ENCODE results near the gene CFAP298.

DNA sequence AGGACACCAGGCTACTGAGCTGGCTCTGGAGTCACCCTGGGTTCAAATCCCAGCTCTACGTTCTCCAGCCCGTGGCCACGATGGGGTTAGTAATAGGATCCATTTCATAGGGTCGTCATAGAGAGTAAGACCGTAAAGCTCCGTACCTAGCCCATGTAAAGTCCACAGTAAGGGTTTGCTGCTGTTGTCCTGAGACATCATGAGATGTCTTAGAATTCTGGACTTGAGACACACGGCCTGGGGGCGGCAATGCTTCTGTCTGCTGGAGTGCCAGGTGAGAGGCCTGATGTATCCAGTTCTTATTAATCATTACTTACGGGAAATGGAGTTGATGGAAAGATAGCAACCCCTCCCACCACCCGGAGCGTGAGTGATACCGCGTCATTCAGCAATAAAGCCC lies 30.4 kb downstream of the CFAP298 start:
- TF ChIP-seq, protein P1, sequence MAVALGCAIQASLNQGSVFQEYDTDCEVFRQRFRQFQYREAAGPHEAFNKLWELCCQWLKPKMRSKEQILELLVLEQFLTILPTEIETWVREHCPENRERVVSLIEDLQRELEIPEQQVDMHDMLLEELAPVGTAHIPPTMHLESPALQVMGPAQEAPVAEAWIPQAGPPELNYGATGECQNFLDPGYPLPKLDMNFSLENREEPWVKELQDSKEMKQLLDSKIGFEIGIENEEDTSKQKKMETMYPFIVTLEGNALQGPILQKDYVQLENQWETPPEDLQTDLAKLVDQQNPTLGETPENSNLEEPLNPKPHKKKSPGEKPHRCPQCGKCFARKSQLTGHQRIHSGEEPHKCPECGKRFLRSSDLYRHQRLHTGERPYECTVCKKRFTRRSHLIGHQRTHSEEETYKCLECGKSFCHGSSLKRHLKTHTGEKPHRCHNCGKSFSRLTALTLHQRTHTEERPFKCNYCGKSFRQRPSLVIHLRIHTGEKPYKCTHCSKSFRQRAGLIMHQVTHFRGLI (tag by site-specific recombination; IDR thresholded peaks at IDR 0.05) = no peak
- TF ChIP-seq ZNF426 (tag by site-specific recombination; IDR thresholded peaks at IDR 0.05) = no peak
- TF ChIP-seq, protein P2, sequence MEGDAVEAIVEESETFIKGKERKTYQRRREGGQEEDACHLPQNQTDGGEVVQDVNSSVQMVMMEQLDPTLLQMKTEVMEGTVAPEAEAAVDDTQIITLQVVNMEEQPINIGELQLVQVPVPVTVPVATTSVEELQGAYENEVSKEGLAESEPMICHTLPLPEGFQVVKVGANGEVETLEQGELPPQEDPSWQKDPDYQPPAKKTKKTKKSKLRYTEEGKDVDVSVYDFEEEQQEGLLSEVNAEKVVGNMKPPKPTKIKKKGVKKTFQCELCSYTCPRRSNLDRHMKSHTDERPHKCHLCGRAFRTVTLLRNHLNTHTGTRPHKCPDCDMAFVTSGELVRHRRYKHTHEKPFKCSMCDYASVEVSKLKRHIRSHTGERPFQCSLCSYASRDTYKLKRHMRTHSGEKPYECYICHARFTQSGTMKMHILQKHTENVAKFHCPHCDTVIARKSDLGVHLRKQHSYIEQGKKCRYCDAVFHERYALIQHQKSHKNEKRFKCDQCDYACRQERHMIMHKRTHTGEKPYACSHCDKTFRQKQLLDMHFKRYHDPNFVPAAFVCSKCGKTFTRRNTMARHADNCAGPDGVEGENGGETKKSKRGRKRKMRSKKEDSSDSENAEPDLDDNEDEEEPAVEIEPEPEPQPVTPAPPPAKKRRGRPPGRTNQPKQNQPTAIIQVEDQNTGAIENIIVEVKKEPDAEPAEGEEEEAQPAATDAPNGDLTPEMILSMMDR (tag by site-specific recombination; IDR thresholded peaks at IDR 0.05) = no peak
- no peak for TF ChIP-seq MYNN (tag by site-specific recombination; IDR thresholded peaks at IDR 0.05; ENCODE audit: borderline replicate concordance)
- TF ChIP-seq ZNF274 (IDR thresholded peaks at IDR 0.05; ENCODE audit: low read length) = no peak
- TF ChIP-seq ZNF274 (tag by site-specific recombination; IDR thresholded peaks at IDR 0.05; ENCODE audit: borderline replicate concordance) = no peak
- TF ChIP-seq, protein P3, sequence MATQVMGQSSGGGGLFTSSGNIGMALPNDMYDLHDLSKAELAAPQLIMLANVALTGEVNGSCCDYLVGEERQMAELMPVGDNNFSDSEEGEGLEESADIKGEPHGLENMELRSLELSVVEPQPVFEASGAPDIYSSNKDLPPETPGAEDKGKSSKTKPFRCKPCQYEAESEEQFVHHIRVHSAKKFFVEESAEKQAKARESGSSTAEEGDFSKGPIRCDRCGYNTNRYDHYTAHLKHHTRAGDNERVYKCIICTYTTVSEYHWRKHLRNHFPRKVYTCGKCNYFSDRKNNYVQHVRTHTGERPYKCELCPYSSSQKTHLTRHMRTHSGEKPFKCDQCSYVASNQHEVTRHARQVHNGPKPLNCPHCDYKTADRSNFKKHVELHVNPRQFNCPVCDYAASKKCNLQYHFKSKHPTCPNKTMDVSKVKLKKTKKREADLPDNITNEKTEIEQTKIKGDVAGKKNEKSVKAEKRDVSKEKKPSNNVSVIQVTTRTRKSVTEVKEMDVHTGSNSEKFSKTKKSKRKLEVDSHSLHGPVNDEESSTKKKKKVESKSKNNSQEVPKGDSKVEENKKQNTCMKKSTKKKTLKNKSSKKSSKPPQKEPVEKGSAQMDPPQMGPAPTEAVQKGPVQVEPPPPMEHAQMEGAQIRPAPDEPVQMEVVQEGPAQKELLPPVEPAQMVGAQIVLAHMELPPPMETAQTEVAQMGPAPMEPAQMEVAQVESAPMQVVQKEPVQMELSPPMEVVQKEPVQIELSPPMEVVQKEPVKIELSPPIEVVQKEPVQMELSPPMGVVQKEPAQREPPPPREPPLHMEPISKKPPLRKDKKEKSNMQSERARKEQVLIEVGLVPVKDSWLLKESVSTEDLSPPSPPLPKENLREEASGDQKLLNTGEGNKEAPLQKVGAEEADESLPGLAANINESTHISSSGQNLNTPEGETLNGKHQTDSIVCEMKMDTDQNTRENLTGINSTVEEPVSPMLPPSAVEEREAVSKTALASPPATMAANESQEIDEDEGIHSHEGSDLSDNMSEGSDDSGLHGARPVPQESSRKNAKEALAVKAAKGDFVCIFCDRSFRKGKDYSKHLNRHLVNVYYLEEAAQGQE (tag by site-specific recombination; IDR thresholded peaks at IDR 0.05) = no peak
- no peak for TF ChIP-seq ZNF24 (tag by site-specific recombination; IDR thresholded peaks at IDR 0.05)
